Activated CD4-positive, alpha-beta memory T cell treated with anti-CD3 and anti-CD28 coated beads, Interleukin-2, amount 10 ng/mL, durations not matched to agents 7 days and 5 days (primary cell): ENCODE data around the gene RNF157. TPM values are rescaled to one million over a fixed set of nuclear protein-coding genes. Genes with fewer than 3 reads are reported as not detected.
A peak's percentile ranks its signal among the peaks of the same experiment; 100 is the strongest.

ENCODE experiments used
- CTCF ChIA-PET: fragments of 350-600 bp; sonication (Branson Sonifier 250); formaldehyde crosslinking; loops from one replicate; lab custom pipeline; 2021; ENCODE audit warnings: antibody characterized with exemption, inconsistent platforms; lab: Charles Lee
- POLR2A ChIA-PET: fragments of 350-600 bp; sonication (Branson Sonifier 250); formaldehyde crosslinking; loops from one replicate; lab custom pipeline; 2021; ENCODE audit warnings: antibody characterized with exemption; lab: Charles Lee
- DNase-seq: peaks from one replicate; pipeline ENCODE4 v3.0.0-alpha.2; 2020
- H3K27ac Mint-ChIP-seq: one replicate; pipeline ENCODE4 v1.8.0; 2021; ENCODE audit warnings: mild to moderate bottlenecking, mixed read lengths
- H3K27me3 Mint-ChIP-seq: one replicate; pipeline ENCODE4 v1.8.0; 2021; ENCODE audit warnings: mixed read lengths
- H3K36me3 Mint-ChIP-seq: one replicate; pipeline ENCODE4 v1.8.0; 2021; ENCODE audit warnings: low read depth, mixed read lengths
- H3K4me1 Mint-ChIP-seq: one replicate; pipeline ENCODE4 v1.8.0; 2021; ENCODE audit warnings: mixed read lengths
- H3K4me3 Mint-ChIP-seq: one replicate; pipeline ENCODE4 v1.8.0; 2021; ENCODE audit warnings: mild to moderate bottlenecking, mixed read lengths
- H3K9me3 Mint-ChIP-seq: one replicate; pipeline ENCODE4 v1.8.0; 2021; ENCODE audit warnings: mixed read lengths
- total RNA-seq, 2 experiments: library from RNA; stranded (reverse); gene quantifications; one replicate each; pipeline ENCODE4 v1.2.3, GENCODE V29; 2021

Gene RNF157
- total RNA-seq, 2 experiments from 2014 or later, result 79.8 to 83.9 TPM

GRCh38 chr17:76140661-76141211, 99.6 kb downstream of the RNF157 start:
- Mint-ChIP-seq H3K9me3 (no peaks in the 10 kb centered on the region), H3K4me1 (peaks cover 53% of the 10 kb centered on the region), H3K36me3 (peaks cover 8% of the 10 kb centered on the region), H3K27me3 (peaks cover 14% of the 10 kb centered on the region), H3K4me3 (peak overlapping the region; percentile 71), H3K27ac (no peak overlapping the region)
- ChIA-PET POLR2A (interaction anchor here (0.9 to 8.1 kb wide), 13 partner anchors 11 to 139 kb away, joined by 3 to 173 read pairs (median 4); partner anchors contain the start of gene UBALD2), CTCF (interaction anchor here (4.1 to 7.1 kb wide), 3 partner anchors 14 to 139 kb away, joined by 14 to 47 read pairs (median 18); no protein-coding TSS in a partner anchor)
- no peak for DNase-seq

DNA sequence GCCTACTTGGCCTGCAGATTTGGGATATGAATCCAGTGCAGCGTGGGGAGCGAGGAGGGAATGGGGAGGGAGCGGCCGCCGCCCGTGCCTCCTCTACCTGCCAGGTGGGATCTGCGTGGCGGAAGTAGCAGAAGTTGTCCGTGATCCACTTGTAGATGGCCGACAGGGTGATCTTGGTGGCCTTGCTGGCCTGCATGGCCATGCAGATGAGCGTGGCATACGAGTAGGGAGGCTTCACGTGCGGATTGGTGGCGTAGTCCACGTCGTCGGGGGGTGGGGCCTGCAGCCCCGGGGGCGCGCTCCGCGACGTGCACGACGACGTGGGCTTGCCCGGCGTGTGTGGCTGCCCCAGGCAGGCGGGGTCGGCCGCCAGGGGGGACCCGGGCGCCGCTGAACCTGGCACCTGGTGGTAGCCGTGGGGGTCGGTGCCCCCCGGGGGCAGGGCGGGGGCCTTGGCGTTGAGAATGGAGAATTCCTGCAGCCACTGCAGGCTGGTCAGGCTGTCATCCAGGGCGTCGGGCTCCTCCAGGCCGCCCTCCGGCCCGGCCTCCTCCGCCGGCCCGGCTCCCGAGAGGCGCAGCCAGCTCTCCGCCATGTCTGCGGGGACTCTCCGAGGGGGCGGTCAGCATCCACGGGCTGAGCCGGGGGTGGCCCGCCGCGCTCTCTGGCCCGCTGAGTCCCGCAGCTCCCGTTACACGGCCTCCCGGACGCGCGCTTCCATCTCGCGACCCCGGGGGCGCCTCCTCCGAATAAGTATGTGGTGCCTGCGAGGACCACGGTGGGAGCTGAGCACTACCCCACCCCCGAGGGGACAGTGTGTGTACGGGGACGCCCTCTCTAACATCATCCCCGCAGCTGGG, 100.3 kb downstream of the RNF157 start:
- no peak overlapping the region for H3K27ac Mint-ChIP-seq
- no peak for DNase-seq
- CTCF ChIA-PET, result no interaction called here
- POLR2A ChIA-PET, result interaction anchor here (1.0 to 8.1 kb wide), 5 partner anchors 24 to 131 kb away, joined by 3 to 173 read pairs (median 24); partner anchors contain the start of gene UBALD2
- peaks cover 4% of the 10 kb centered on the region for H3K36me3 Mint-ChIP-seq
- no peaks in the 10 kb centered on the region for H3K9me3 Mint-ChIP-seq
- H3K4me1 Mint-ChIP-seq, result peaks cover 51% of the 10 kb centered on the region
- peaks cover 14% of the 10 kb centered on the region for H3K27me3 Mint-ChIP-seq
- H3K4me3 Mint-ChIP-seq, result no peak overlapping the region

- no peak overlapping the region for H3K27ac Mint-ChIP-seq
- no peaks in the 10 kb centered on the region for H3K9me3 Mint-ChIP-seq
- peaks cover 44% of the 10 kb centered on the region for H3K4me1 Mint-ChIP-seq
- no peaks in the 10 kb centered on the region for H3K36me3 Mint-ChIP-seq
- peaks cover 14% of the 10 kb centered on the region for H3K27me3 Mint-ChIP-seq
- H3K4me3 Mint-ChIP-seq, result no peak overlapping the region
- ChIA-PET POLR2A (no interaction called here), CTCF (no interaction called here)
- no peak for DNase-seq
These were observed 101.2 kb downstream of the RNF157 start for GRCh38 chr17:76138896-76139752.

DNA sequence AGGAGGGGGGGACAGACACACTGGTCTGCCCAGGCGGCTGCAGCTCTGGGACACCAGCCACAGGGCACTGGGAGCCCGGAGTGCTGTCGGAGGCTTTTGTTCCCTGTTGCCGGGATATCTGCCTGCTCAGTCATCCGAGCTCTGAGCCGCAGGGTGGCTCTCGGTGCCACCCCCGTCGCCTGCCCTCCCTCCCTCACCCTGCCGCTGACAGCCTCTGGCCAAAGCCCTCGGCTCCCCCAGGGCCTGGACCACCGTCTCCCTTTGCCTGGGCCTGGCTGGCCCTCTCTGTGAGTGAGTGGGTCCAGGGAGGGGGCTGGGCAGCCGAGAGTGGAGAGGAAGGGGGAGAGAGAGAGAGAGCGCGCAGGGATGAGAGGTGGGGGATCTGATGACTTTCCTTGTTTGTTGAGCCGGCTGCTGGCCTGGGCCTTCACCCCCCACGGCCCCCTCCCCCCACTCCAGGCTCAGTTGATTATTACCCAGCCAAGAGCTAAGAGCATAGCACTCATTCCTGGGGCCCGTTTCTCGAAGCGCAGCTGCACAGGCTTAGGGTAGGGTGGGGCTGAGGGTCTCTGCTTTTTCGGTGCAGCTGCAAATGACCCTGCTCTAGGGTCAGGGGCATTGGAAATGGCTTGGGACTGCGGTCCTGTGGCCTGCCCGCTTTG, 101.9 kb downstream of the RNF157 start:
- Mint-ChIP-seq H3K27ac (no peak overlapping the region), H3K4me3 (no peak overlapping the region), H3K36me3 (no peaks in the 10 kb centered on the region), H3K27me3 (peaks cover 14% of the 10 kb centered on the region), H3K9me3 (no peaks in the 10 kb centered on the region), H3K4me1 (peaks cover 42% of the 10 kb centered on the region)
- ChIA-PET POLR2A (interaction anchor here (1.0 to 1.5 kb wide), 2 partner anchors 12 to 127 kb away, joined by 3 to 6 read pairs; partner anchors contain the start of gene UBALD2), CTCF (interaction anchor here (0.6 kb wide), 1 partner anchor 45 kb away, joined by 3 read pairs; no protein-coding TSS in a partner anchor)
- no peak for DNase-seq

DNA sequence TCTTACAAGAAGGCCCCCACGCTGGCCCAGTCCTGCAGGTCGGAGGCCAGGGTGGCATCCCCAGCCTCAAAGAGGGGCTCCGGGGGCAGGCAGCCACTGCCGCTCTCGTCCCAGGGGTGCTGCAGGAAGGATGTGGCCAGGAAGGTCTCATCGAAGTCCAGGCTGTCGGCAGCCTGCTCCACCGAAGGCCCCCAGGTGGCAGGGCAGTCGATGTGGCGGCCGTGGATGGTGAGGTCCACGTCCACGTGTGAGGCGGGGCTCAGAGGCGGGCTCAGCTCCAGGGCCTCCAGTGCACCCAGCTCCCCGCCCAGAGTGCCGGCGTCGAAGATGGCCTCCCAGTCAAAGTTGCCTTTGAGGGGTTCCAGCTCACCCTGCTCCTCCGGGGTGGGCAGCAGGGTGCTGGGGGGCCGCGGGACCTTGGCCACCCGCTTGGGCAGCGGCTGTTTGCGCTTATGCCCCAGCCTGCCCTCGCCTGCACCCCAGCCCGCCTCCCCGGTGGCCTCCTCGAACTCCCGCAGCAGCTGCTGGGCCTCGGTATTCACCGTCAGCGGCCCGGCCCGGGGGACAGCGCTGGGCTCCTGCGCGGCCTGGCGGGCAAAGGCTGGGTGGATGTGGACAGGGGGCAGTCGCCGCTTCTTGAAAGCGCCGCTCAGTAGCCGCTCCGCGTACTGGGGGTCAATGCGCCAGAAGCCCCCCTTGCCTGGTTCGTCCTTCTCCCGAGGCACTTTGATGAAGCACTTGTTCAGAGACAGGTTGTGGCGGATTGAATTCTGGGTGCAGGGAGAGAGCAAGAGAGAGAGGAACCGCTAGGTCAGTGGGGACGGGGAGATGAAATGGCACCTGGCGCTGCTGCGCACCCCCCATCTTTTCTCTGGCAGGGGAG, 102.7 kb downstream of the RNF157 start:
- DNase-seq, result no peak
- no peak overlapping the region for H3K4me3 Mint-ChIP-seq
- ChIA-PET CTCF (interaction anchor here (0.6 kb wide), 1 partner anchor 46 kb away, joined by 3 read pairs; no protein-coding TSS in a partner anchor), POLR2A (interaction anchor here (1.0 to 1.5 kb wide), 2 partner anchors 11 to 127 kb away, joined by 3 to 6 read pairs; partner anchors contain the start of gene UBALD2)
- H3K27ac Mint-ChIP-seq, result no peak overlapping the region
- peaks cover 35% of the 10 kb centered on the region for H3K4me1 Mint-ChIP-seq
- H3K27me3 Mint-ChIP-seq, result peaks cover 14% of the 10 kb centered on the region
- no peaks in the 10 kb centered on the region for H3K9me3 Mint-ChIP-seq
- H3K36me3 Mint-ChIP-seq, result no peaks in the 10 kb centered on the region

DNA sequence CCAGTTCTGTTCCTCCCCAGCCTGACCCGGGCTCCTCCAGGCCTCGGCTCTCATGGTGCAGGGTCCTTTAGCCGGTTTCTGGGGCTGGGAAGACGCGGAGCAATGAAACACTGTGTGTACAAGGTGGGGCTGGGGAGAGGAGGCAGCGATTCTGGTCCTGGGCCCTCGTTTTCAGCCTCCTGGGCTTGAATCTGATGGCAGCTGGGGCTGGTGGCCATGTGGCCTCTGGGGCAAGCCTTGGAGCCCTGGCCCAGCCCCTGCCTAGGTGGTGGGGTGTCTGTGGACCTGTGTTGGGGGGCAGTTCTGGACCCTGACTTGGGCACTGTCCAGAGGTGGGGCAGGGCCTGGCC, 103.3 kb downstream of the RNF157 start:
- Mint-ChIP-seq H3K27ac (no peak overlapping the region), H3K36me3 (no peaks in the 10 kb centered on the region), H3K9me3 (no peaks in the 10 kb centered on the region), H3K27me3 (peaks cover 14% of the 10 kb centered on the region), H3K4me1 (peaks cover 29% of the 10 kb centered on the region), H3K4me3 (no peak overlapping the region)
- POLR2A ChIA-PET, result no interaction called here
- DNase-seq, result no peak
- CTCF ChIA-PET, result no interaction called here

DNA sequence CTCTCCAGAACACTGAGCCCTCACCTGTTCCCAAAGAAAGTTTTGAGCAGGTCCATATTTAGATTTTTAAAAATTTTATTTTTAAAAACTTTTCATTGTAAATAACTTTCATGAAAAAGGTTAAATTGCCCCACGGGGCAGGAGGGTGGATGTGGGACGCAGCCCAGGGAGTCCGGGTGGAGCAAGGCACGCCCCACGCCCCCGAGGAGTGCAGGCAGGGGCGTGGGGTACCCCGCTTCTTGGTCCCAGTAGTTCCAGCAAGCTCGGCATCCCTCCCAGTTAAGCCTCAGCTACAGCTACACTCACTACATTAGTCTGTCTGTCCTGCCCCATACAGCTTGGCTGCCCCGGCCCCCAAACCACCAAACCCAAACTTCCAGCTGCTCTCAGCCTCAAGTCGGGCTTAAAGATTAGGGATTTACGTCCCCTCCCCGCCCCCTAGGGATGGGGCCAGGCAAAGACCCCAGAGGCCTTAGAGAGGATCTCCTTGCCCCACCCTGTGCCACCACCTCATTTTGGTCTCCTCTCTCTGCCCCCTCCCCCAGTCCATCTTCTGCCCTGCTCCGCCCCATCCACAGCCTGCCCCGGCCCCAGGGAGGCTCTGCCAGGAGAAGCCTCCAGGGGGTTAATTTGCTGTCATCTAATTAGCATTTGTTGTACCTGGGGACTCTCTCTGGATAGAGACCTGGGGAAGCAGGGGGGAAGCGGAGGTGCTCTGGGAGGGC, 103.9 kb downstream of the RNF157 start:
- POLR2A ChIA-PET, result interaction anchor here (1.9 kb wide), 1 partner anchor 10 kb away, joined by 6 read pairs; no protein-coding TSS in a partner anchor
- CTCF ChIA-PET, result no interaction called here
- no peak for DNase-seq
- H3K36me3 Mint-ChIP-seq, result no peaks in the 10 kb centered on the region
- peaks cover 14% of the 10 kb centered on the region for H3K27me3 Mint-ChIP-seq
- H3K4me3 Mint-ChIP-seq, result no peak overlapping the region
- H3K9me3 Mint-ChIP-seq, result no peaks in the 10 kb centered on the region
- H3K4me1 Mint-ChIP-seq, result peaks cover 23% of the 10 kb centered on the region
- H3K27ac Mint-ChIP-seq, result no peak overlapping the region

DNA sequence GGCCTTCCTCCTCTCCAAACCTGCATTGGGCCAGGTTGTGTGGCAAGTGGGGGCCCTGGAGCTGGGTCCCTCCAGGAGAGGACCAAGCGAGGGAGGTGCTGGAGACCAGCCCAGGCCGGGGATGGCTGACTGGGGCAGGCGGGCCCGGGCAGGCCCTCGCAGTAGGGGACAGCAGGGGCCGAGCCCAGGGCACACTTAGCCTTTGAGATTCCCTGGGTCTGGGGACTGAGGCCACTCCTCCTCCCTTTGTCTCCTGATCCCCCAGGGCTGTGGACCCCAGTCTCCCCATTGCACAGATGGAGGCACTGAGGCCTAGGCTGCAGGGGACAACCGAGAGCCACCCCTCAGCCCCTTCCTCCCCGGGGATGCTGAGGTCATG, 104.5 kb downstream of the RNF157 start:
- CTCF ChIA-PET, result interaction anchor here (2.8 kb wide), 1 partner anchor 10 kb away, joined by 16 read pairs; no protein-coding TSS in a partner anchor
- H3K27me3 Mint-ChIP-seq, result peaks cover 12% of the 10 kb centered on the region
- no peak overlapping the region for H3K27ac Mint-ChIP-seq
- H3K36me3 Mint-ChIP-seq, result no peaks in the 10 kb centered on the region
- no peak overlapping the region for H3K4me3 Mint-ChIP-seq
- H3K9me3 Mint-ChIP-seq, result no peaks in the 10 kb centered on the region
- POLR2A ChIA-PET, result interaction anchor here (1.9 to 2.8 kb wide), 2 partner anchors 10 to 133 kb away, joined by 6 to 7 read pairs; no protein-coding TSS in a partner anchor
- H3K4me1 Mint-ChIP-seq, result peaks cover 20% of the 10 kb centered on the region
- no peak for DNase-seq

- POLR2A ChIA-PET, result interaction anchor here (0.6 to 2.8 kb wide), 3 partner anchors 11 to 133 kb away, joined by 5 to 7 read pairs (median 6); no protein-coding TSS in a partner anchor
- no peaks in the 10 kb centered on the region for H3K9me3 Mint-ChIP-seq
- no peaks in the 10 kb centered on the region for H3K36me3 Mint-ChIP-seq
- no peak for DNase-seq
- H3K27me3 Mint-ChIP-seq, result peaks cover 8% of the 10 kb centered on the region
- no peak overlapping the region for H3K4me3 Mint-ChIP-seq
- no peak overlapping the region for H3K27ac Mint-ChIP-seq
- peaks cover 16% of the 10 kb centered on the region for H3K4me1 Mint-ChIP-seq
- CTCF ChIA-PET, result interaction anchor here (2.8 kb wide), 1 partner anchor 10 kb away, joined by 16 read pairs; no protein-coding TSS in a partner anchor
These were observed 105.1 kb downstream of the RNF157 start for GRCh38 chr17:76134911-76135809.
